NT2/D1 (cell line): ENCODE results near the gene BNC2.
"Not testable (repeated sequence)": the region's sequence is repeated elsewhere in the genome, so short reads cannot be mapped to it uniquely, and the experiment has no call there.

Experiments
- DNase-seq: peaks from one replicate; pipeline ENCODE4 v3.0.0-alpha.2; 2011; ENCODE audit warnings: low read depth, low spot score
- H3K27me3 ChIP-seq: 2 replicates; pipeline ENCODE4 v1.6.0; 2011; ENCODE audit warnings: mild to moderate bottlenecking; ENCODE audit not compliant: insufficient read length, insufficient read depth
- H3K36me3 ChIP-seq: 2 replicates; pipeline ENCODE4 v1.6.1; 2011; ENCODE audit warnings: mild to moderate bottlenecking, low read length, mixed read lengths; ENCODE audit not compliant: insufficient read depth, insufficient read length
- H3K4me1 ChIP-seq: 2 replicates; pipeline ENCODE4 v1.5.1; 2011; ENCODE audit not compliant: insufficient read depth, insufficient read length
- H3K4me3 ChIP-seq: 2 replicates; pipeline ENCODE4 v1.5.1; 2011; ENCODE audit warnings: low read depth; ENCODE audit not compliant: insufficient read length
- H3K9ac ChIP-seq: 2 replicates; pipeline ENCODE4 v1.6.0; 2011; ENCODE audit warnings: low read depth; ENCODE audit not compliant: insufficient read length
- H3K9me3 ChIP-seq: 2 replicates; pipeline ENCODE4 v1.5.1; 2011; ENCODE audit warnings: mild to moderate bottlenecking, low read length; ENCODE audit not compliant: insufficient read depth
- SUZ12 ChIP-seq: IDR thresholded peaks from 2 replicates; pipeline ENCODE4 v1.6.1; 2011; ENCODE audit not compliant: insufficient read length, insufficient read depth; ENCODE audit errors: extremely low read depth
- YY1 ChIP-seq: IDR thresholded peaks from 2 replicates; pipeline ENCODE4 v1.6.1; 2011; ENCODE audit not compliant: insufficient read length, insufficient read depth
- ZNF274 ChIP-seq: IDR thresholded peaks from 2 replicates; pipeline ENCODE4 v1.6.1; 2011; ENCODE audit warnings: mild to moderate bottlenecking, low read depth, low read length

The BNC2 gene

GRCh38 chr9:16543686-16544085 lies 326.8 kb downstream of the BNC2 start:
- H3K9ac ChIP-seq, result no peak overlapping the region
- H3K4me3 ChIP-seq, result no peak overlapping the region
- TF ChIP-seq SUZ12 (no peak), ZNF274 (no peak), YY1 (no peak)
- H3K4me1 ChIP-seq, result no peaks in the 10 kb centered on the region
- no peak for DNase-seq
- no peaks in the 10 kb centered on the region for H3K9me3 ChIP-seq
- H3K27me3 ChIP-seq, result no peaks in the 10 kb centered on the region
- no peaks in the 10 kb centered on the region for H3K36me3 ChIP-seq

- Histone ChIP-seq H3K9ac (no peak overlapping the region), H3K9me3 (no peaks in the 10 kb centered on the region), H3K4me1 (no peaks in the 10 kb centered on the region), H3K4me3 (no peak overlapping the region), H3K36me3 (no peaks in the 10 kb centered on the region), H3K27me3 (no peaks in the 10 kb centered on the region)
- TF ChIP-seq ZNF274, result no peak
- TF ChIP-seq SUZ12, result no peak
- TF ChIP-seq YY1, result no peak
- DNase-seq, result no peak
These were observed 327.2 kb downstream of the BNC2 start for GRCh38 chr9:16543225-16543624.

- H3K4me1 ChIP-seq, result no peaks in the 10 kb centered on the region
- H3K9me3 ChIP-seq, result no peaks in the 10 kb centered on the region
- TF ChIP-seq YY1, result no peak
- no peak for TF ChIP-seq ZNF274
- TF ChIP-seq SUZ12, result no peak
- H3K4me3 ChIP-seq, result no peak overlapping the region
- H3K36me3 ChIP-seq, result no peaks in the 10 kb centered on the region
- H3K27me3 ChIP-seq, result no peaks in the 10 kb centered on the region
- no peak for DNase-seq
- H3K9ac ChIP-seq, result no peak overlapping the region
These were observed 328.2 kb downstream of the BNC2 start for GRCh38 chr9:16542290-16542689.

- Histone ChIP-seq H3K9me3 (no peaks in the 10 kb centered on the region), H3K36me3 (no peaks in the 10 kb centered on the region), H3K9ac (no peak overlapping the region), H3K4me3 (no peak overlapping the region), H3K27me3 (no peaks in the 10 kb centered on the region), H3K4me1 (no peaks in the 10 kb centered on the region)
- TF ChIP-seq SUZ12, result no peak
- no peak for TF ChIP-seq ZNF274
- TF ChIP-seq YY1, result no peak
- no peak for DNase-seq
These were observed 329.5 kb downstream of the BNC2 start for GRCh38 chr9:16540743-16541613.

- H3K9ac ChIP-seq, H3K4me1 ChIP-seq, H3K9me3 ChIP-seq, DNase-seq, H3K4me3 ChIP-seq, H3K36me3 ChIP-seq, H3K27me3 ChIP-seq: not testable (repeated sequence)
These were observed 330.8 kb downstream of the BNC2 start for GRCh38 chr9:16539626-16540025.

GRCh38 chr9:16535555-16535954 lies 334.9 kb downstream of the BNC2 start:
- Histone ChIP-seq H3K9me3 (no peaks in the 10 kb centered on the region), H3K9ac (no peak overlapping the region), H3K4me1 (no peaks in the 10 kb centered on the region), H3K27me3 (no peaks in the 10 kb centered on the region), H3K4me3 (no peak overlapping the region), H3K36me3 (no peaks in the 10 kb centered on the region)
- no peak for TF ChIP-seq ZNF274
- TF ChIP-seq YY1, result no peak
- TF ChIP-seq SUZ12, result no peak
- no peak for DNase-seq

- Histone ChIP-seq H3K27me3 (no peaks in the 10 kb centered on the region), H3K4me1 (no peaks in the 10 kb centered on the region), H3K4me3 (no peak overlapping the region), H3K36me3 (no peaks in the 10 kb centered on the region), H3K9ac (no peak overlapping the region), H3K9me3 (no peaks in the 10 kb centered on the region)
- DNase-seq, result no peak
- TF ChIP-seq ZNF274, result no peak
- TF ChIP-seq SUZ12, result no peak
- TF ChIP-seq YY1, result no peak
These were observed 337.6 kb downstream of the BNC2 start for GRCh38 chr9:16532681-16533450.
